Keratinocyte (primary cell): ENCODE results near the gene SLC15A3. TPM values are rescaled to one million over a fixed set of nuclear protein-coding genes. Genes with fewer than 3 reads are reported as not detected.

Experiments
- DNase-seq: peaks from one replicate; pipeline ENCODE4 v3.0.0-alpha.2; 2011; ENCODE audit warnings: low read depth, missing footprints, low spot score
- FAIRE-seq: peaks from 2 replicates; lab custom pipeline; 2011; peaks lifted over from hg19 to GRCh38; lab: Jason Lieb, UNC
- H2AFZ ChIP-seq: 2 replicates; pipeline ENCODE4 v1.6.0; 2012; ENCODE audit warnings: low read length, control low read depth, inconsistent platforms; ENCODE audit not compliant: control insufficient read depth
- H3K27ac ChIP-seq: 2 replicates; pipeline ENCODE4 v1.5.1; 2011; ENCODE audit warnings: low read length; ENCODE audit not compliant: control insufficient read depth, insufficient read depth
- H3K27me3 ChIP-seq: 3 replicates; pipeline ENCODE4 v1.6.0; 2011; ENCODE audit warnings: low read length; ENCODE audit not compliant: control insufficient read depth, insufficient read depth; ENCODE audit errors: extremely low read depth
- H3K36me3 ChIP-seq, 2 experiments: 2 replicates in 1 of 2; 3 replicates in 1 of 2; pipeline ENCODE4 v1.5.1; 2011; ENCODE audit warnings: low read length in 2 of 2, mild to moderate bottlenecking in 1 of 2; ENCODE audit not compliant: control insufficient read depth in 2 of 2, insufficient read depth in 2 of 2; ENCODE audit errors: extremely low read depth in 1 of 2
- H3K4me1 ChIP-seq: 3 replicates; pipeline ENCODE4 v1.5.1; 2011; ENCODE audit warnings: low read length; ENCODE audit not compliant: control insufficient read depth, insufficient read depth; ENCODE audit errors: extremely low read depth
- H3K4me2 ChIP-seq: 3 replicates; pipeline ENCODE4 v1.6.0; 2011; ENCODE audit warnings: low read depth, low read length; ENCODE audit not compliant: control insufficient read depth, insufficient read depth; ENCODE audit errors: extremely low read depth
- H3K4me3 ChIP-seq, 3 experiments: fragments of 200-600 bp in 1 of 3; sonication (generic) in 1 of 3; 2 replicates in 2 of 3; 3 replicates in 1 of 3; pipeline ENCODE4 v1.5.1; 2011 to 2016; ENCODE audit warnings: low read length in 3 of 3, mild to moderate bottlenecking in 3 of 3, control low read depth in 2 of 3, inconsistent platforms in 1 of 3, low read depth in 1 of 3, mixed read lengths in 1 of 3, mixed run types in 1 of 3, moderate library complexity in 1 of 3; ENCODE audit not compliant: control insufficient read depth in 2 of 3, insufficient read depth in 2 of 3; ENCODE audit errors: extremely low read depth in 1 of 3
- H3K79me2 ChIP-seq: 2 replicates; pipeline ENCODE4 v1.6.0; 2012; ENCODE audit warnings: low read length; ENCODE audit not compliant: control insufficient read depth, insufficient read depth
- H3K9ac ChIP-seq: 3 replicates; pipeline ENCODE4 v1.6.0; 2011; ENCODE audit warnings: low read length; ENCODE audit not compliant: control insufficient read depth, insufficient read depth; ENCODE audit errors: extremely low read depth
- H3K9me1 ChIP-seq: 3 replicates; pipeline ENCODE4 v1.6.0; 2011; ENCODE audit warnings: low read length; ENCODE audit not compliant: control insufficient read depth, insufficient read depth; ENCODE audit errors: extremely low read depth
- H3K9me3 ChIP-seq: 2 replicates; pipeline ENCODE4 v1.5.1; 2012; ENCODE audit warnings: low read depth, low read length; ENCODE audit not compliant: control insufficient read depth
- H4K20me1 ChIP-seq: 3 replicates; pipeline ENCODE4 v1.6.0; 2011; ENCODE audit warnings: low read length; ENCODE audit not compliant: control insufficient read depth, insufficient read depth; ENCODE audit errors: extremely low read depth
- EZH2 ChIP-seq: IDR thresholded peaks from one replicate; pipeline ENCODE4 v1.6.1; 2012; ENCODE audit warnings: inconsistent platforms, mild to moderate bottlenecking, low read length, moderate library complexity
- dilution Hi-C: fragments of 300-500 bp; cut with MboI; formaldehyde crosslinking; loops from one replicate; pipeline ENCODE4 v1.7.0; 2020; ENCODE audit warnings: low sequenced_read_pairs; ENCODE audit not compliant: extremely low pct_ligation_motif_present
- polyA plus RNA-seq, 5 experiments: library from polyadenylated mRNA; depleted of rRNA in 3 of 5; stranded (reverse) in 3 of 5; stranded (forward) in 1 of 5; unstranded in 1 of 5; fragments of >200 nt; gene quantifications; 1 replicate in 1 of 5; 2 replicates in 3 of 5; 3 replicates in 1 of 5; pipeline versions ENCODE4 v1.2.1 to v1.2.3, GENCODE V29; 2011 to 2012; ENCODE audit warnings: missing spikeins in 2 of 5, low read depth in 1 of 5, low replicate concordance in 1 of 5
- TF ChIP-seq, protein P1 (sequence below), 3 experiments: IDR thresholded peaks in 1 of 3; conservative IDR thresholded peaks in 1 of 3; optimal IDR thresholded peaks in 1 of 3; 2 replicates in 2 of 3; 3 replicates in 1 of 3; pipeline versions ENCODE3 to v1.5.1; 2011; ENCODE audit warnings: low read length in 3 of 3, mild to moderate bottlenecking in 3 of 3, moderate library complexity in 2 of 3, control low read depth in 1 of 3, inconsistent platforms in 1 of 3; ENCODE audit not compliant: insufficient read depth in 2 of 3; ENCODE audit errors: extremely low read depth in 1 of 3

SLC15A3 gene
- polyA plus RNA-seq, 1 donor (not counting 4 experiments of a cell fraction or from before 2014, with no cell fraction given) = 1.0 TPM

DNA sequence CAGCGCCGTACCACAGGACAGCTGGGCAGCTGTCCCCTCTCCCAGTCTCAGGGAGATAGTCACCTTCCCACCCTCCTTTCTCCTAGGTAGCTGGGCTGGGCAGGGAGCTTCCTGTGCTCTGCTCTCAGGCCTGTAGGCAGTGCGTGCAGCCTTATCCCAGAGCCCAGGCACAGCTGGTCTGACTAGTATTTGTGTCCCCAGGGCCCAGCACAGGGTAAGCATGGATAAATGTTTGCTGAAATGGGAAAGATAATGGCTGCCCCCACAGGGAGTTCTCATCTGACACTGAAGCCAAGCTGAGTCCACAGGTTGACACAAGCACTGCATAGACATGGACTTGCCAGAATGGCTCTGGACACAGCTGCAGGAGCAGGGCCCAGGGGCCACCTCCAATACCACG lies 9.8 kb downstream of the SLC15A3 start:
- DNase-seq (no peak), FAIRE-seq (no peak)
- TF ChIP-seq EZH2 = no peak
- TF ChIP-seq, protein P1, sequence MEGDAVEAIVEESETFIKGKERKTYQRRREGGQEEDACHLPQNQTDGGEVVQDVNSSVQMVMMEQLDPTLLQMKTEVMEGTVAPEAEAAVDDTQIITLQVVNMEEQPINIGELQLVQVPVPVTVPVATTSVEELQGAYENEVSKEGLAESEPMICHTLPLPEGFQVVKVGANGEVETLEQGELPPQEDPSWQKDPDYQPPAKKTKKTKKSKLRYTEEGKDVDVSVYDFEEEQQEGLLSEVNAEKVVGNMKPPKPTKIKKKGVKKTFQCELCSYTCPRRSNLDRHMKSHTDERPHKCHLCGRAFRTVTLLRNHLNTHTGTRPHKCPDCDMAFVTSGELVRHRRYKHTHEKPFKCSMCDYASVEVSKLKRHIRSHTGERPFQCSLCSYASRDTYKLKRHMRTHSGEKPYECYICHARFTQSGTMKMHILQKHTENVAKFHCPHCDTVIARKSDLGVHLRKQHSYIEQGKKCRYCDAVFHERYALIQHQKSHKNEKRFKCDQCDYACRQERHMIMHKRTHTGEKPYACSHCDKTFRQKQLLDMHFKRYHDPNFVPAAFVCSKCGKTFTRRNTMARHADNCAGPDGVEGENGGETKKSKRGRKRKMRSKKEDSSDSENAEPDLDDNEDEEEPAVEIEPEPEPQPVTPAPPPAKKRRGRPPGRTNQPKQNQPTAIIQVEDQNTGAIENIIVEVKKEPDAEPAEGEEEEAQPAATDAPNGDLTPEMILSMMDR (optimal IDR thresholded peaks at IDR 0.05 in 1 of 3, IDR thresholded peaks at IDR 0.05 in 1 of 3, conservative IDR thresholded peaks at IDR 0.05 in 1 of 3; ENCODE audit: extremely low read depth in 1 of 3, insufficient read depth in 2 of 3, low read length in 3 of 3) = no peak
- no peaks in the 10 kb centered on the region for H3K9me1 ChIP-seq
- no peaks in the 10 kb centered on the region for H4K20me1 ChIP-seq
- no peak overlapping the region for H3K9ac ChIP-seq
- H3K79me2 ChIP-seq = no peaks in the 10 kb centered on the region
- no peaks in the 10 kb centered on the region for H3K27me3 ChIP-seq
- H3K4me2 ChIP-seq = no peak overlapping the region
- peaks cover 0 to 2% of the 10 kb centered on the region in 2 experiments for H3K36me3 ChIP-seq
- no peak overlapping the region for H2AFZ ChIP-seq
- no peak overlapping the region for H3K4me3 ChIP-seq
- no peaks in the 10 kb centered on the region for H3K9me3 ChIP-seq
- H3K27ac ChIP-seq = no peak overlapping the region
- dilution Hi-C loops = no loop called here
- H3K4me1 ChIP-seq = peaks cover 18% of the 10 kb centered on the region

DNA sequence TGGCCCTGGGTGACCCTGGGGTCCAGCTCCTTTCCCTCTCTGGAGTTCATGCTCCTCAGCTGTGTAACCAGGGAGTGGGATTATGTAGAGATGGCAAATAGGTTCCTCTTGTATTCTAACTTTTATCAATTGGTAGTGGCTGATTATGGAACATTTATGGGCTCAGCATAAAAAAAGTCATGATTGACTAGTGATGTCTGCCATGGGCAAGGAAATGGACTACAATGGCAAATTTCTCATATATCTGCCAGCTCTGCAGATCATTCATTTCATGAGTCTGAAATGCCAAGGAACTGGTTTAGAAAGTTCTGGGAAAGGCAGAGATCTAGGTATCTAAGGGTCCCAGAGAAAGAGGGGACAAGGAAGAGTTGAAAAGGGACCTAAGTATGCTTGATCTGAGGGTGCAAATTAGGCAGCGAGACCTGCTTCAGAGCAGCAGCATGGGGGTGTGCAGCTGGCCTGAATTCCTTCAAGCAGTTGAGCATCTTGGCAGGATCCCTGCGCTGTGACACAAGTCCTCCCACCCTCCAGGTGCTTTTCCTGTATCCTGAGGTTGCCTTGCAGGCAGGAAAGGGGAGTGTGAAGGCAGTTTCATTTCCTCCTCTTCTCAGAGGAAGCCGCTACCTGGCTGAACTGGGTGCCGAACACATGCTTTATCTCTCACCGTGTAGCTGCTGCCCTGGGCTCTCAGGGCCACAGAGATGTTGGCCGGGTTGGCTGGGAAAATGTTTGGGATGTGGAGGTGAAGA lies 10.4 kb downstream of the SLC15A3 start:
- Histone ChIP-seq H3K4me2 (no peak overlapping the region), H3K27ac (no peak overlapping the region), H3K79me2 (no peaks in the 10 kb centered on the region), H3K9me1 (no peaks in the 10 kb centered on the region), H3K9me3 (no peaks in the 10 kb centered on the region), H3K4me3 (no peak overlapping the region), H3K4me1 (peaks cover 18% of the 10 kb centered on the region), H4K20me1 (no peaks in the 10 kb centered on the region), H3K36me3 (peaks cover 0 to 4% of the 10 kb centered on the region in 2 experiments), H2AFZ (no peak overlapping the region), H3K9ac (no peak overlapping the region), H3K27me3 (no peaks in the 10 kb centered on the region)
- DNase-seq (no peak), FAIRE-seq (no peak)
- dilution Hi-C loops = no loop called here
- TF ChIP-seq, protein P1 (optimal IDR thresholded peaks at IDR 0.05 in 1 of 3, IDR thresholded peaks at IDR 0.05 in 1 of 3, conservative IDR thresholded peaks at IDR 0.05 in 1 of 3; ENCODE audit: extremely low read depth in 1 of 3, insufficient read depth in 2 of 3, low read length in 3 of 3) = no peak
- no peak for TF ChIP-seq EZH2
